ENCODE data around the gene CD274. TPM values are rescaled to one million over a fixed set of nuclear protein-coding genes. Genes with fewer than 3 reads are reported as not detected.
"Not testable (repeated sequence)": the region's sequence is repeated elsewhere in the genome, so short reads cannot be mapped to it uniquely, and the experiment has no call there.

The CD274 gene
- total and polyA plus RNA-seq, 4 donors, result 1.9 to 5.7 (median 3.0) TPM

DNA sequence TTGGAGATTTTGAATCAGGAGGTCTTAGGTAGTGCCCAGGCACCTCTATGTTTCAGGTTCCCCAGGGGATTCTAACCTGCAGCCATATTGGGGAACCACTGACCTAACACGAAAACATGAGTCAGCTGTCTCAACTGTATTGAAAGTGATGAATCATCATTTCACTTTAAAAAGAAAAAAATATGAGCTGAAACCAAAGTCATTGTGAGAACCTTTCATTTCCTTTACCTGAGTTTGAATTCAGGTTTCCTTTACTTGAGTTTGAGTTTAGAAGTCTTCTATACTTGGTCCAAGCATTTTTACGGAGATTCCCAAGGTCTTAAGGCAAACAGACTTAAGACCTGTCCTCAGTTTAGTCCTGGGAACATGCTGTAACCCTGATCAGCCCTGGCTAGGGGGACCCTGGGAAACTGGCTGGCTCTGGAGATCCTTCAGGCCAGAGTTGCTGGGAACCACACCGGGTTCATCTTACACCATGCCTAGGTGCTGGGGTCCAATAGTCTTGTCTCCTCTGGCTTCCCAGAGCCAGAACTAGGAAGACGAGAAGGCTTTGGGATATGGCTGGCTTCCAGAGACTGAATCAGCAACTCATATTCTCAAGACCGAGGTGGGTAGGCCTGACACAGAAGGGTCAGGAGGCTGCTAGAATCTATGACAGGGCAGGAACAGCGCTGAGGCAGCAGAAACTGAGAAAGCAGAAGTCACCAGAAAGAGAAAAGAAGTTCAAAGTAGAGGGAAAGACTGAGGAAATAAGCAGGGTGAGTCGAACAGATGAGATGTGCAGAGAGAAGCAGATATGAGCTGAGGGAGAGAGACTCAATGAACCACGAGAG, 43.6 kb downstream of the CD274 start:
- peak in 1 of 2 donors; percentile 73 for DNase-seq
- intact Hi-C loops (cut with DNase I), result no loop called here
- Histone ChIP-seq H3K4me1 (ENCODE audit: control insufficient read depth in 1 of 2, insufficient read depth in 2 of 2, low read length in 2 of 2) (no peaks in the 10 kb centered on the region), H3K36me3 (ENCODE audit: control insufficient read depth in 1 of 2, insufficient read depth in 2 of 2, low read length in 1 of 2) (no peaks in the 10 kb centered on the region), H3K9me3 (ENCODE audit: control insufficient read depth, low read length) (no peaks in the 10 kb centered on the region), H3K4me3 (ENCODE audit: low read length in 2 of 2) (no peak overlapping the region), H3K27ac (ENCODE audit: low read depth in 1 of 2, low read length in 2 of 2) (no peak overlapping the region), H3K27me3 (ENCODE audit: control insufficient read depth in 1 of 2, insufficient read depth in 2 of 2, low read length in 1 of 2) (no peaks in the 10 kb centered on the region)
- peak; percentile 29 for ATAC-seq (ENCODE audit: low FRiP score)
- WGBS, 2 donors, result 76 to 77% methylated on average over 8 of the region's 8 CpGs

- H3K27ac ChIP-seq (ENCODE audit: low read depth in 1 of 2, low read length in 2 of 2); H3K27me3 ChIP-seq (ENCODE audit: control insufficient read depth in 1 of 2, insufficient read depth in 2 of 2, low read length in 1 of 2); ATAC-seq (ENCODE audit: low FRiP score); H3K9me3 ChIP-seq (ENCODE audit: control insufficient read depth, low read length); H3K4me1 ChIP-seq (ENCODE audit: control insufficient read depth in 1 of 2, insufficient read depth in 2 of 2, low read length in 2 of 2); DNase-seq; H3K36me3 ChIP-seq (ENCODE audit: control insufficient read depth in 1 of 2, insufficient read depth in 2 of 2, low read length in 1 of 2); H3K4me3 ChIP-seq (ENCODE audit: low read length in 2 of 2); intact Hi-C loops (cut with DNase I): not testable (repeated sequence)
- 73 to 85% methylated on average over 3 of the region's 3 CpGs for WGBS, 2 donors
Measured at GRCh38 chr9:5494765-5495164, 44.4 kb downstream of the CD274 start.

- Histone ChIP-seq H3K27ac (ENCODE audit: low read depth in 1 of 2, low read length in 2 of 2) (no peak overlapping the region), H3K27me3 (ENCODE audit: control insufficient read depth in 1 of 2, insufficient read depth in 2 of 2, low read length in 1 of 2) (no peaks in the 10 kb centered on the region), H3K36me3 (ENCODE audit: control insufficient read depth in 1 of 2, insufficient read depth in 2 of 2, low read length in 1 of 2) (no peaks in the 10 kb centered on the region), H3K4me1 (ENCODE audit: control insufficient read depth in 1 of 2, insufficient read depth in 2 of 2, low read length in 2 of 2) (no peaks in the 10 kb centered on the region), H3K4me3 (ENCODE audit: low read length in 2 of 2) (no peak overlapping the region), H3K9me3 (ENCODE audit: control insufficient read depth, low read length) (no peaks in the 10 kb centered on the region)
- no peak for ATAC-seq (ENCODE audit: low FRiP score)
- 96 to 98% methylated on average over 1 of the region's 1 CpG for WGBS, 2 donors
- intact Hi-C loops (cut with DNase I), result no loop called here
- no peak for DNase-seq
Measured at GRCh38 chr9:5499157-5499556, 48.8 kb downstream of the CD274 start.

DNA sequence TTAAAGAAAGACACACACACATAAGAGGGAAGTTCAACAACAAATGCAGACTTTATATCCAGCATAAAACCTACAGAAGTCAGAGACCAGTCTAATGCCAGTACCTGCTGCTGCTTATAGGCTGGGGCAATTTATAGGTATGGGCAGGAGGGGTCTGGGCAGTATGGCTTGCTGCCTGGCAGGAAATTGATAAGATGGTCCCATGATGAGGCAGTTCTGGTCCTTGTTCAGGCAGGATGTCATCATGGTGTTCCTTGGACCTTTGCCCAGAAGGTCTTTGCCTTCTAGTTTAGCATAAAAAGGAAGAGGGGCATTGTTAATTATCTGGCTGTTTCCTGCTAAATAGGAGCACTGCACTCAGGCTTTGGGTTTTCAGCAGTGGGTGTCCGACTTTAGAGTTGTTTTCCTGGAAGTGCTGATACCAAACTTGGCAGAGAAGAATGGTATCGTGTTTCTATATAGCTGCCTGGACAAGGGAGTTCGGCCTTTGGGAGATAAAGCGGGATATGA, 49.6 kb downstream of the CD274 start:
- intact Hi-C loops (cut with DNase I), result no loop called here
- peak; percentile 54 for ATAC-seq (ENCODE audit: low FRiP score)
- H3K27ac ChIP-seq (ENCODE audit: low read depth in 1 of 2, low read length in 2 of 2), result no peak overlapping the region
- no peaks in the 10 kb centered on the region for H3K27me3 ChIP-seq (ENCODE audit: control insufficient read depth in 1 of 2, insufficient read depth in 2 of 2, low read length in 1 of 2)
- no peaks in the 10 kb centered on the region for H3K4me1 ChIP-seq (ENCODE audit: control insufficient read depth in 1 of 2, insufficient read depth in 2 of 2, low read length in 2 of 2)
- H3K9me3 ChIP-seq (ENCODE audit: control insufficient read depth, low read length), result no peaks in the 10 kb centered on the region
- no peak overlapping the region for H3K4me3 ChIP-seq (ENCODE audit: low read length in 2 of 2)
- DNase-seq, result no peak
- no peaks in the 10 kb centered on the region for H3K36me3 ChIP-seq (ENCODE audit: control insufficient read depth in 1 of 2, insufficient read depth in 2 of 2, low read length in 1 of 2)
- 47 to 56% methylated on average over 4 of the region's 4 CpGs for WGBS, 2 donors

- intact Hi-C loops (cut with DNase I), result no loop called here
- Histone ChIP-seq H3K4me1 (ENCODE audit: control insufficient read depth in 1 of 2, insufficient read depth in 2 of 2, low read length in 2 of 2) (no peaks in the 10 kb centered on the region), H3K9me3 (ENCODE audit: control insufficient read depth, low read length) (no peaks in the 10 kb centered on the region), H3K4me3 (ENCODE audit: low read length in 2 of 2) (no peak overlapping the region), H3K27ac (ENCODE audit: low read depth in 1 of 2, low read length in 2 of 2) (no peak overlapping the region), H3K27me3 (ENCODE audit: control insufficient read depth in 1 of 2, insufficient read depth in 2 of 2, low read length in 1 of 2) (no peaks in the 10 kb centered on the region), H3K36me3 (ENCODE audit: control insufficient read depth in 1 of 2, insufficient read depth in 2 of 2, low read length in 1 of 2) (no peaks in the 10 kb centered on the region)
- no peak for DNase-seq
- WGBS, 2 donors, result 64 to 77% methylated on average over 18 of the region's 18 CpGs
- no peak for ATAC-seq (ENCODE audit: low FRiP score)
Measured at GRCh38 chr9:5500441-5501235, 50.3 kb downstream of the CD274 start.

- H3K36me3 ChIP-seq (ENCODE audit: control insufficient read depth in 1 of 2, insufficient read depth in 2 of 2, low read length in 1 of 2), result no peaks in the 10 kb centered on the region
- H3K4me3 ChIP-seq (ENCODE audit: low read length in 2 of 2), result no peak overlapping the region
- H3K9me3 ChIP-seq (ENCODE audit: control insufficient read depth, low read length), result no peaks in the 10 kb centered on the region
- 91 to 97% methylated on average over 6 of the region's 6 CpGs for WGBS, 2 donors
- intact Hi-C loops (cut with DNase I), result no loop called here
- H3K27ac ChIP-seq (ENCODE audit: low read depth in 1 of 2, low read length in 2 of 2), result no peak overlapping the region
- ATAC-seq (ENCODE audit: low FRiP score), result no peak
- H3K27me3 ChIP-seq (ENCODE audit: control insufficient read depth in 1 of 2, insufficient read depth in 2 of 2, low read length in 1 of 2), result no peaks in the 10 kb centered on the region
- H3K4me1 ChIP-seq (ENCODE audit: control insufficient read depth in 1 of 2, insufficient read depth in 2 of 2, low read length in 2 of 2), result no peaks in the 10 kb centered on the region
- no peak for DNase-seq
Measured at GRCh38 chr9:5502553-5502952, 52.2 kb downstream of the CD274 start.

GRCh38 chr9:5509573-5509972, 59.2 kb downstream of the CD274 start:
- Histone ChIP-seq H3K27ac (ENCODE audit: low read depth in 1 of 2, low read length in 2 of 2) (peak overlapping the region in 1 of 2 donors; percentile 25), H3K36me3 (ENCODE audit: control insufficient read depth in 1 of 2, insufficient read depth in 2 of 2, low read length in 1 of 2) (no peaks in the 10 kb centered on the region), H3K4me1 (ENCODE audit: control insufficient read depth in 1 of 2, insufficient read depth in 2 of 2, low read length in 2 of 2) (peaks cover 0 to 5% of the 10 kb centered on the region in 2 donors), H3K27me3 (ENCODE audit: control insufficient read depth in 1 of 2, insufficient read depth in 2 of 2, low read length in 1 of 2) (no peaks in the 10 kb centered on the region), H3K9me3 (ENCODE audit: control insufficient read depth, low read length) (no peaks in the 10 kb centered on the region), H3K4me3 (ENCODE audit: low read length in 2 of 2) (no peak overlapping the region)
- intact Hi-C loops (cut with DNase I), result no loop called here
- ATAC-seq (ENCODE audit: low FRiP score), result no peak
- no peak for DNase-seq
- WGBS, 2 donors, result 34 to 58% methylated on average over 2 of the region's 2 CpGs

DNA sequence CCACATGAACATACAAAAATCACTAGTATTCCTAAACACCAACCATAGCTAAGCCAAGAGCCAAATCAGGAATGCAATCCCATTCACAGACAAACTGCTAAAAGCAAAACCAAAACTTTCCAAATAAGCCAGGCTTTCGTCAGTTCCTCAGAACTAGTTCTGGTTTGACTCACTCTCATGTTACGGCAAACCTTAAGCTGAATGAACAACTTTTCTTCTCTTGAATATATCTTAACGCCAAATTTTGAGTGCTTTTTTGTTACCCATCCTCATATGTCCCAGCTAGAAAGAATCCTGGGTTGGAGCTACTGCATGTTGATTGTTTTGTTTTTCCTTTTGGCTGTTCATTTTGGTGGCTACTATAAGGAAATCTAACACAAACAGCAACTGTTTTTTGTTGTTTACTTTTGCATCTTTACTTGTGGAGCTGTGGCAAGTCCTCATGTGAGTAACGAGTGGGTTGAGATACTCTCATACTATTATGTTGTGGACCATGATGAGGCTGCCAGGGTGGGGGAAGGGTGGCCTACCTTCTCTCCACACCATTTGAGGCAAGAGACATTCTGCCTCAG, 60.1 kb downstream of the CD274 start, which contains the start of gene PDCD1LG2:
PDCD1LG2 (plus strand) TSS at position 172 of the 572 bp plus-strand sequence. CDS start 12,016 bp downstream, outside the sequence.
- 5 to 9% methylated on average over 4 of the region's 4 CpGs for WGBS, 2 donors
- ATAC-seq (ENCODE audit: low FRiP score), result peak; percentile 75
- no peaks in the 10 kb centered on the region for H3K36me3 ChIP-seq (ENCODE audit: control insufficient read depth in 1 of 2, insufficient read depth in 2 of 2, low read length in 1 of 2)

More for the DNA sequence above, 60.1 kb downstream of the CD274 start, which contains the start of gene PDCD1LG2:
- Histone ChIP-seq H3K9me3 (ENCODE audit: control insufficient read depth, low read length) (no peaks in the 10 kb centered on the region), H3K4me3 (ENCODE audit: low read length in 2 of 2) (peak within 1 kb of the TSS; percentile 40 to 43), H3K27ac (ENCODE audit: low read depth in 1 of 2, low read length in 2 of 2) (peak within 1 kb of the TSS; percentile 67 to 76), H3K27me3 (ENCODE audit: control insufficient read depth in 1 of 2, insufficient read depth in 2 of 2, low read length in 1 of 2) (no peaks in the 10 kb centered on the region), H3K4me1 (ENCODE audit: control insufficient read depth in 1 of 2, insufficient read depth in 2 of 2, low read length in 2 of 2) (peaks cover 0 to 5% of the 10 kb centered on the region in 2 donors)
- intact Hi-C loops (cut with DNase I), result no loop called here
- DNase-seq, result no peak

All from aorta (tissue), 5 donors.